Measurements from ENCODE around the gene MED12L. TPM values are rescaled to one million over a fixed set of nuclear protein-coding genes. Genes with fewer than 3 reads are reported as not detected.

MED12L gene
- total RNA-seq, 1 donor from 2014 or later = 0.20 TPM

Other genes starting within 250 kb of the MED12L start
- gene MINDY4B, start 180.2 kb upstream of the MED12L start, total RNA-seq = not detected in 2 replicates
- not detected in 2 replicates for gene CLRN1, start 112.9 kb upstream of the MED12L start, total RNA-seq
- not detected in 2 replicates for gene GPR171, start 117.6 kb downstream of the MED12L start, total RNA-seq
- gene P2RY14, start 192.9 kb downstream of the MED12L start, total RNA-seq = not detected in 2 replicates
- gene GPR87, start 231.2 kb downstream of the MED12L start, total RNA-seq = 0.07 TPM in 1 of 2 replicates, not detected in the other
- not detected in 2 replicates for gene P2RY13, start 243.9 kb downstream of the MED12L start, total RNA-seq